Esophagus muscularis mucosa (tissue), 4 donors: ENCODE results near the gene COPS6. TPM values are rescaled to one million over a fixed set of nuclear protein-coding genes. Genes with fewer than 3 reads are reported as not detected.
A peak's percentile ranks its signal among the peaks of the same experiment; 100 is the strongest.

Source experiments
- DNase-seq: peaks from one replicate; pipeline ENCODE4 v3.0.0-alpha.2; 2017; ENCODE audit errors: extremely low spot score
- H3K27ac ChIP-seq, 4 donors: fragments of 200-600 bp; sonication (generic); replicated peaks in 1 of 4; 1 replicate in 3 of 4; 2 replicates in 1 of 4; pipeline ENCODE4 v1.5.1; 2016 to 2019; ENCODE audit warnings: mild to moderate bottlenecking in 1 of 4
- H3K27me3 ChIP-seq, 4 donors: fragments of 200-600 bp; sonication (generic); one replicate each; pipeline versions ENCODE4 v1.5.1 to v1.6.0; 2016 to 2019
- H3K36me3 ChIP-seq, 4 donors: fragments of 200-600 bp; sonication (generic); one replicate each; pipeline ENCODE4 v1.5.1; 2016 to 2019
- H3K4me1 ChIP-seq, 4 donors: fragments of 200-600 bp; sonication (generic); one replicate each; pipeline ENCODE4 v1.5.1; 2016 to 2019
- H3K4me3 ChIP-seq, 4 donors: fragments of 200-600 bp; sonication (generic); 1 replicate in 2 of 4; 2 replicates in 2 of 4; pipeline ENCODE4 v1.5.1; 2016 to 2019; ENCODE audit warnings: mild to moderate bottlenecking in 4 of 4, moderate library complexity in 1 of 4
- H3K9me3 ChIP-seq, 4 donors: fragments of 200-600 bp; sonication (generic); 1 replicate in 3 of 4; 2 replicates in 1 of 4; pipeline ENCODE4 v1.5.1; 2016 to 2019
- EP300 ChIP-seq: sonication (generic); formaldehyde crosslinking; IDR thresholded peaks from one replicate; pipeline ENCODE4 v1.6.1; 2017; ENCODE audit warnings: antibody characterized with exemption
- POLR2A ChIP-seq: fragments of 450-650 bp; IDR thresholded peaks from one replicate; pipeline ENCODE4 v1.6.1; 2017; ENCODE audit warnings: antibody characterized with exemption, moderate library complexity, mild to moderate bottlenecking, low read depth
- POLR2AphosphoS5 ChIP-seq, 2 donors: sonication (generic); formaldehyde crosslinking; IDR thresholded peaks; one replicate each; pipeline ENCODE4 v1.6.1; 2017; ENCODE audit warnings: antibody characterized with exemption in 2 of 2
- WGBS: methylation state at CpG from one replicate; pipeline ENCODE4 v1.1.5; 2018; 5-methylcytosine and 5-hydroxymethylcytosine counted together
- intact Hi-C: fragments of 100-400 bp; cut with DNase I; formaldehyde crosslinking; loops from one replicate; pipeline ENCODE4 v1.15.1; 2023
- total RNA-seq, 4 donors: library from RNA; depleted of rRNA; stranded (reverse); fragments of >200 nt; gene quantifications; one replicate each; pipeline versions ENCODE4 v1.1.0 to v1.2.1, GENCODE V29; 2016
- TF ChIP-seq, protein P1 (sequence below), 3 experiments: fragments of 200-600 bp in 2 of 3; fragments of 450-650 bp in 1 of 3; sonication (generic) in 2 of 3; IDR thresholded peaks; one replicate each; pipeline ENCODE4 v1.5.1; 2017 to 2019; ENCODE audit warnings: antibody characterized with exemption in 3 of 3, mild to moderate bottlenecking in 2 of 3, moderate library complexity in 1 of 3

Gene COPS6
- total RNA-seq, 4 donors from 2014 or later = 49.4 to 97.6 (median 73.7) TPM

DNA sequence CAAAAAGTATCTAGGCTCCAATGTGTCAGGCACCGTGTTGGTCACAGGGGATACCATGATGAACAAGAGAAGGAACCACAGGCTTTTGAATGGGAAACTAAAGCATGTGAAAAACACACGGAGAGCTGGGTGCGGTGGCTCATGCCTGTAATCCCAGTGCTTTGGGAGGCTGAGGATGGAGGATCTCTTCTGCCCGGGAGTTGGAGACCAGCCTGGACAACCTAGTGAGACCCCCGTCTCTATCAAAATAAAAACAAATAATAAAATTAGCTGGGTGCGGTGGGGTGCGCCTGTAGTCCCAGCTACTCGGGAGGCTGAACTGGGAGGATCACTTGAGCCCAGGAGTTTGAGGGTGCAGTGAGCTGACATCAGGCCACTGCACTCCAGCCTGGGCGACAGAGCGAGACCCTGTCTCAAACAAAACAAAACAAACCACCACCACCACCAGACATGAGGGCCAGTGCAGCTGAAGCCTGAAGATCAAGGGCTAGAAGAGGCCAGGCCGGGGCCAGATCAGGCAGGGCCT is 611 bp upstream of the COPS6 start:
- Histone ChIP-seq H3K27ac (peak overlapping the region; percentile 84 to 91 (median 90)), H3K4me3 (peak overlapping the region; percentile 71 to 98 (median 90)), H3K36me3 (peaks cover 24 to 33% (median 31%) of the 10 kb centered on the region in 4 donors), H3K27me3 (peaks cover 0 to 5% (median 0%) of the 10 kb centered on the region in 4 donors), H3K9me3 (no peaks in the 10 kb centered on the region), H3K4me1 (peaks cover 18 to 40% (median 32%) of the 10 kb centered on the region in 4 donors)
- TF ChIP-seq, protein P1, sequence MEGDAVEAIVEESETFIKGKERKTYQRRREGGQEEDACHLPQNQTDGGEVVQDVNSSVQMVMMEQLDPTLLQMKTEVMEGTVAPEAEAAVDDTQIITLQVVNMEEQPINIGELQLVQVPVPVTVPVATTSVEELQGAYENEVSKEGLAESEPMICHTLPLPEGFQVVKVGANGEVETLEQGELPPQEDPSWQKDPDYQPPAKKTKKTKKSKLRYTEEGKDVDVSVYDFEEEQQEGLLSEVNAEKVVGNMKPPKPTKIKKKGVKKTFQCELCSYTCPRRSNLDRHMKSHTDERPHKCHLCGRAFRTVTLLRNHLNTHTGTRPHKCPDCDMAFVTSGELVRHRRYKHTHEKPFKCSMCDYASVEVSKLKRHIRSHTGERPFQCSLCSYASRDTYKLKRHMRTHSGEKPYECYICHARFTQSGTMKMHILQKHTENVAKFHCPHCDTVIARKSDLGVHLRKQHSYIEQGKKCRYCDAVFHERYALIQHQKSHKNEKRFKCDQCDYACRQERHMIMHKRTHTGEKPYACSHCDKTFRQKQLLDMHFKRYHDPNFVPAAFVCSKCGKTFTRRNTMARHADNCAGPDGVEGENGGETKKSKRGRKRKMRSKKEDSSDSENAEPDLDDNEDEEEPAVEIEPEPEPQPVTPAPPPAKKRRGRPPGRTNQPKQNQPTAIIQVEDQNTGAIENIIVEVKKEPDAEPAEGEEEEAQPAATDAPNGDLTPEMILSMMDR (IDR thresholded peaks at IDR 0.05) = no peak
- no peak for TF ChIP-seq EP300
- TF ChIP-seq POLR2AphosphoS5 (IDR thresholded peaks at IDR 0.05) = no peak
- 76% methylated on average over 11 of the region's 11 CpGs for WGBS
- no peak for DNase-seq
- intact Hi-C loops = loop anchor here (10.0 kb wide), 2 partner anchors 93 to 173 kb away; partner anchors contain the start of gene TRIM4

DNA sequence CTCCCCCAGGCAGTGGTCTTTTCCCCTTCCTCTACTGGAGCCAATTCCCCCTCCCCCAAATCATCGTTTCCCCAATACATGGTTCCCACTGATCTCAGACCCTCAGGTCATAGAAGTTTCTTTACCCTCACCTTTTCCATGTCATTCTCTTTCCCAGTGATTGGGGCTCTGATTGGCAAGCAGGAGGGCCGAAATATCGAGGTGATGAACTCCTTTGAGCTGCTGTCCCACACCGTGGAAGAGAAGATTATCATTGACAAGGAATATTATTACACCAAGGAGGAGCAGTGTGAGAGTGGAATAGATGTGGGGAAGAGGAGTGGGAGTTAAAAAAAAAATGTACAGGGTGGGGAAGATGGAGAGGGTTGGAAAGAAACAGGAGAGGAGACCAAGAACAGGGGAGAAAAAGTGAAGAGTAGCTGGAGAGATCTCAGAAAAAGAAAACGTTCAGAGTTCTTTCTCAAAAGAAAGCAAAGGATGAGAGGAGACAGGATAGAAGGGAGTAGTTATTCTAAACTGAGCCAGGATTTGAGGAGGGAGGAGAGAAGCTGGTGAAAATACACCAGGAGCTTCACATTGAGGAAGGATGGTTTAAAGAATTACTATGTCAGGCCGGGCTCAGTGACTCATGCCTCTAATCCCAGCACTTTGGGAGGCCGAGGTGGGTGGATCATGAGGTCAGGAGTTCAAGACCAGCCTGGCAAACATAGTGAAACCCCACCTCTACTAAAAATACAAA is 858 bp downstream of the COPS6 start:
- intact Hi-C loops = loop anchor here (10.0 kb wide), 2 partner anchors 95 to 175 kb away; partner anchors contain the start of gene TRIM4
- Histone ChIP-seq H3K27me3 (peaks cover 0 to 5% (median 0%) of the 10 kb centered on the region in 4 donors), H3K9me3 (no peaks in the 10 kb centered on the region), H3K4me3 (peak overlapping the region; percentile 71 to 98 (median 90)), H3K27ac (peak overlapping the region; percentile 84 to 91 (median 90)), H3K36me3 (peaks cover 34 to 48% (median 46%) of the 10 kb centered on the region in 4 donors), H3K4me1 (peaks cover 18 to 50% (median 41%) of the 10 kb centered on the region in 4 donors)
- TF ChIP-seq EP300 (no peak), POLR2A (no peak), POLR2AphosphoS5 (IDR thresholded peaks at IDR 0.05) (no peak)
- TF ChIP-seq, protein P1 (IDR thresholded peaks at IDR 0.05) = no peak
- no peak for DNase-seq
- 35% methylated on average over 7 of the region's 7 CpGs for WGBS

DNA sequence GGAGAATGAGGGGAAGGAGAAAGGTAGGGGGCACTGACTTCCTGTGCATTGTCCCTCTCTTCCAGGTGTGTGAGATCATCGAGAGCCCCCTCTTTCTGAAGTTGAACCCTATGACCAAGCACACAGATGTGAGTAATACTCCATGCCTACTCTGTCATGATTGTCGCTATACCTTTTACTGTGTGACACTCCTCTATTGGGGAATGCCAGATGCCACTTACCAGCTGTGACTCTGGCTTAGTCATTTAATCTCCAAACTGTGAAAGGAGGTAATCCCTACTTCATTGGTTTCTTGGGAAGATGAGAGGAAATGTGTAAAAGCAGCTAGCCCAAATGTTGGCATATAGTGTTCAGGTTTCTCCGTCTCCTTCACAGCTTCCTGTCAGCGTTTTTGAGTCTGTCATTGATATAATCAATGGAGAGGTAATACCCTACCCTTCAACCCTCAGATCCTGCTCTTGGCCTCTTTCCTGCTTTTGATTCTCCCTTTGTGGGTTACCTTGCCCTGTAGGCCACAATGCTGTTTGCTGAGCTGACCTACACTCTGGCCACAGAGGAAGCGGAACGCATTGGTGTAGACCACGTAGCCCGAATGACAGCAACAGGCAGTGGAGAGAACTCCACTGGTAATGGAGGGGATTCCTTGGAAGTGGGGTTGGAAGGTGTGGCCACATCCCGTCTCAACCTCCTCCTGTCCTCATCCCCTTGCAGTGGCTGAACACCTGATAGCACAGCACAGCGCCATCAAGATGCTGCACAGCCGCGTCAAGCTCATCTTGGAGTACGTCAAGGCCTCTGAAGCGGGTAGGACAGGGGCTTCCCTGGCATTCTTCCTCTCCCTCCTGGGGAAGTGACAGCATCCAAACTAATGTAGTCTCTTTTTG is 2.0 kb downstream of the COPS6 start:
- no peaks in the 10 kb centered on the region for H3K9me3 ChIP-seq
- H3K27me3 ChIP-seq = peaks cover 0 to 5% (median 0%) of the 10 kb centered on the region in 4 donors
- 83% methylated on average over 13 of the region's 14 CpGs for WGBS
- H3K36me3 ChIP-seq = peaks cover 44 to 59% (median 57%) of the 10 kb centered on the region in 4 donors
- peaks cover 18 to 50% (median 41%) of the 10 kb centered on the region in 4 donors for H3K4me1 ChIP-seq
- TF ChIP-seq POLR2AphosphoS5 (IDR thresholded peaks at IDR 0.05) (no peak), EP300 (no peak), POLR2A (no peak)
- TF ChIP-seq, protein P1 (IDR thresholded peaks at IDR 0.05) = no peak
- no peak for DNase-seq
- H3K27ac ChIP-seq = no peak overlapping the region
- intact Hi-C loops = no loop called here
- H3K4me3 ChIP-seq = no peak overlapping the region

DNA sequence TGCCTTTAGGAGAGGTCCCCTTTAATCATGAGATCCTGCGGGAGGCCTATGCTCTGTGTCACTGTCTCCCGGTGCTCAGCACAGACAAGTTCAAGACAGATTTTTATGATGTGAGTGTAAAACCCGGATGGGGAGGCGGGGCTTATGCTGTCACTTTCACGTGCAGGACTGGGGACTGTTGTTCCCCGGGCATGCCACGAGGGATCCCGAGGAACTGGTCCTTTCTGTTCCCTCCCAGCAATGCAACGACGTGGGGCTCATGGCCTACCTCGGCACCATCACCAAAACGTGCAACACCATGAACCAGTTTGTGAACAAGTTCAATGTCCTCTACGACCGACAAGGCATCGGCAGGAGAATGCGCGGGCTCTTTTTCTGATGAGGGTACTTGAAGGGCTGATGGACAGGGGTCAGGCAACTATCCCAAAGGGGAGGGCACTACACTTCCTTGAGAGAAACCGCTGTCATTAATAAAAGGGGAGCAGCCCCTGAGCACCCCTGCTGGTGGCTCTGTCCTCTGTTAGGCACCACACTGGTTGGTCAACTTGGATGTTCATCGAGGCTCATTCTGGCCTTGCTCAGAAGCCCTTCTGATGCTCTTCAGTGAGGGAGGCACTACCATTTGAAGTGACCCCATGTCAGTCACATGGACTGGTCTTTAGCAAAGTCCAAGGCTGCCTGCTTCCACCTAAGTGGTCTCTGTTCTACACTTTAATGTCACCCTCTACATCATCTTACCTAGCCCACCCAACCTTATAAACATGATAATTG is 2.8 kb downstream of the COPS6 start:
- DNase-seq = no peak
- H3K27me3 ChIP-seq = peaks cover 0 to 5% (median 0%) of the 10 kb centered on the region in 4 donors
- H3K9me3 ChIP-seq = no peaks in the 10 kb centered on the region
- H3K27ac ChIP-seq = no peak overlapping the region
- H3K4me1 ChIP-seq = peaks cover 18 to 50% (median 38%) of the 10 kb centered on the region in 4 donors
- H3K36me3 ChIP-seq = peaks cover 53 to 68% (median 65%) of the 10 kb centered on the region in 4 donors
- intact Hi-C loops = no loop called here
- TF ChIP-seq, protein P1 (IDR thresholded peaks at IDR 0.05) = no peak
- TF ChIP-seq EP300 (no peak), POLR2A (no peak), POLR2AphosphoS5 (IDR thresholded peaks at IDR 0.05) (no peak)
- 59% methylated on average over 17 of the region's 19 CpGs for WGBS
- H3K4me3 ChIP-seq = no peak overlapping the region
